ENCODE results near the gene ULK4.
"Not testable (repeated sequence)": the region's sequence is repeated elsewhere in the genome, so short reads cannot be mapped to it uniquely, and the experiment has no call there.

The ULK4 gene

GRCh38 chr3:41394896-41395295 lies 567.0 kb downstream of the ULK4 start:
- no peak overlapping the region for H3K4me3 ChIP-seq (ENCODE audit: control insufficient read depth, low read depth, low read length)
- no peak for DNase-seq (ENCODE audit: low read depth)
- no peak for TF ChIP-seq CTCF (IDR thresholded peaks at IDR 0.05; ENCODE audit: control insufficient read depth, insufficient read depth, low read depth, low read length, missing control alignments)

- not testable (repeated sequence) for H3K4me3 ChIP-seq (ENCODE audit: control insufficient read depth, low read depth, low read length); DNase-seq (ENCODE audit: low read depth)
Observed at GRCh38 chr3:41370765-41371535, 591.0 kb downstream of the ULK4 start.

- no peak for TF ChIP-seq CTCF (IDR thresholded peaks at IDR 0.05; ENCODE audit: control insufficient read depth, insufficient read depth, low read depth, low read length, missing control alignments)
- no peak overlapping the region for H3K4me3 ChIP-seq (ENCODE audit: control insufficient read depth, low read depth, low read length)
- DNase-seq (ENCODE audit: low read depth): no peak
Observed at GRCh38 chr3:41370307-41370706, 591.6 kb downstream of the ULK4 start.

- no peak for DNase-seq (ENCODE audit: low read depth)
- TF ChIP-seq CTCF (IDR thresholded peaks at IDR 0.05; ENCODE audit: control insufficient read depth, insufficient read depth, low read depth, low read length, missing control alignments): no peak
- no peak overlapping the region for H3K4me3 ChIP-seq (ENCODE audit: control insufficient read depth, low read depth, low read length)
Observed at GRCh38 chr3:41369838-41370237, 592.1 kb downstream of the ULK4 start.

- no peak for TF ChIP-seq CTCF (IDR thresholded peaks at IDR 0.05; ENCODE audit: control insufficient read depth, insufficient read depth, low read depth, low read length, missing control alignments)
- DNase-seq (ENCODE audit: low read depth): no peak
- no peak overlapping the region for H3K4me3 ChIP-seq (ENCODE audit: control insufficient read depth, low read depth, low read length)
Observed at GRCh38 chr3:41365973-41366372, 595.9 kb downstream of the ULK4 start.

GRCh38 chr3:41364736-41365135 lies 597.2 kb downstream of the ULK4 start:
- no peak for TF ChIP-seq CTCF (IDR thresholded peaks at IDR 0.05; ENCODE audit: control insufficient read depth, insufficient read depth, low read depth, low read length, missing control alignments)
- H3K4me3 ChIP-seq (ENCODE audit: control insufficient read depth, low read depth, low read length): no peak overlapping the region
- DNase-seq (ENCODE audit: low read depth): no peak

GRCh38 chr3:41363830-41364523 lies 597.9 kb downstream of the ULK4 start:
- no peak for TF ChIP-seq CTCF (IDR thresholded peaks at IDR 0.05; ENCODE audit: control insufficient read depth, insufficient read depth, low read depth, low read length, missing control alignments)
- no peak overlapping the region for H3K4me3 ChIP-seq (ENCODE audit: control insufficient read depth, low read depth, low read length)
- DNase-seq (ENCODE audit: low read depth): no peak
